C4-2B (cell line): Measurements from ENCODE around the gene TMEM258.

ENCODE experiments used
- ZFX ChIP-seq: fragments of 450-650 bp; IDR thresholded peaks from 2 replicates; pipeline ENCODE4 v1.6.1; 2017
- TF ChIP-seq, protein P1 (sequence below): fragments of 450-650 bp; conservative IDR thresholded peaks from 2 replicates; pipeline ENCODE4 v1.5.1; 2017; ENCODE audit warnings: mild to moderate bottlenecking

DNA sequence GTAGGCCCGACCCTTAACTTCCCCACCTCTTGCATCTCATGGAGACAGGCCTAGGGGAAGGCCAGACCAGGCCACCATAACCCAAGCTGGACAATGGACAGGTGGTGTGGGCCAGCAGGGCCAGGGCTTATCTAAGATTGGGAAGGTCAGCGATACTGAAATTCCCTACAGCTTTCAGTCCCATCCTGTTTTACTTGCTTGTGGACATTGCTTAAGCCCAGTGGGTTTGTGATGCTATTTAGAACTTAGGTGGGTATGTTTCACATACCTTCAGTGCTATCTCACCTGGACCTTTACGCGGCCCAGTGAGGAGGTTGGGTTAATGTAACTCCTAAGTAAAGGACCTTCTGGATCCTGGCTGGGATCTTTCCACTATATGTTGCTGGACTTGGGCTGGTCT, 37.4 kb upstream of the TMEM258 start:
- TF ChIP-seq, protein P1, sequence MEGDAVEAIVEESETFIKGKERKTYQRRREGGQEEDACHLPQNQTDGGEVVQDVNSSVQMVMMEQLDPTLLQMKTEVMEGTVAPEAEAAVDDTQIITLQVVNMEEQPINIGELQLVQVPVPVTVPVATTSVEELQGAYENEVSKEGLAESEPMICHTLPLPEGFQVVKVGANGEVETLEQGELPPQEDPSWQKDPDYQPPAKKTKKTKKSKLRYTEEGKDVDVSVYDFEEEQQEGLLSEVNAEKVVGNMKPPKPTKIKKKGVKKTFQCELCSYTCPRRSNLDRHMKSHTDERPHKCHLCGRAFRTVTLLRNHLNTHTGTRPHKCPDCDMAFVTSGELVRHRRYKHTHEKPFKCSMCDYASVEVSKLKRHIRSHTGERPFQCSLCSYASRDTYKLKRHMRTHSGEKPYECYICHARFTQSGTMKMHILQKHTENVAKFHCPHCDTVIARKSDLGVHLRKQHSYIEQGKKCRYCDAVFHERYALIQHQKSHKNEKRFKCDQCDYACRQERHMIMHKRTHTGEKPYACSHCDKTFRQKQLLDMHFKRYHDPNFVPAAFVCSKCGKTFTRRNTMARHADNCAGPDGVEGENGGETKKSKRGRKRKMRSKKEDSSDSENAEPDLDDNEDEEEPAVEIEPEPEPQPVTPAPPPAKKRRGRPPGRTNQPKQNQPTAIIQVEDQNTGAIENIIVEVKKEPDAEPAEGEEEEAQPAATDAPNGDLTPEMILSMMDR: no peak
- no peak for TF ChIP-seq ZFX
